ENCODE data around the gene REXO1.
A peak's percentile ranks its signal among the peaks of the same experiment; 100 is the strongest.

The REXO1 gene

GRCh38 chr19:1859331-1859781 lies 11.1 kb upstream of the REXO1 start:
- no peak for DNase-seq

- no peak for DNase-seq
Measured at GRCh38 chr19:1858412-1859081, 10.3 kb upstream of the REXO1 start.

GRCh38 chr19:1857648-1858326 lies 9.5 kb upstream of the REXO1 start:
- no peak for DNase-seq

GRCh38 chr19:1856698-1857603 lies 8.7 kb upstream of the REXO1 start:
- peak; percentile 83 for DNase-seq

GRCh38 chr19:1856345-1856697 lies 8.0 kb upstream of the REXO1 start:
- no peak for DNase-seq

- no peak for DNase-seq
Measured at GRCh38 chr19:1855828-1856255, 7.6 kb upstream of the REXO1 start.

- DNase-seq = peak; percentile 62
Measured at GRCh38 chr19:1855040-1855827, 7.0 kb upstream of the REXO1 start.

- DNase-seq = no peak
Measured at GRCh38 chr19:1854542-1855039, 6.3 kb upstream of the REXO1 start.

- no peak for DNase-seq
Measured at GRCh38 chr19:1854039-1854541, 5.8 kb upstream of the REXO1 start.

GRCh38 chr19:1853295-1854038 lies 5.2 kb upstream of the REXO1 start:
- DNase-seq = peak; percentile 73

- no peak for DNase-seq
Measured at GRCh38 chr19:1852581-1853128, 4.4 kb upstream of the REXO1 start.

- DNase-seq = no peak
Measured at GRCh38 chr19:1851654-1852580, 3.6 kb upstream of the REXO1 start.

GRCh38 chr19:1850809-1851653 lies 2.7 kb upstream of the REXO1 start:
- no peak for DNase-seq

GRCh38 chr19:1849886-1850398 lies 1.7 kb upstream of the REXO1 start:
- no peak for DNase-seq

- no peak for DNase-seq
Measured at GRCh38 chr19:1849132-1849474, 820 bp upstream of the REXO1 start.

- no peak for DNase-seq
Measured at GRCh38 chr19:1847684-1848398, 442 bp downstream of the REXO1 start.

GRCh38 chr19:1847348-1847683 lies 967 bp downstream of the REXO1 start:
- no peak for DNase-seq

GRCh38 chr19:1846517-1847204 lies 1.6 kb downstream of the REXO1 start:
- no peak for DNase-seq
